GM23248 (cell line): ENCODE results near the gene RHBDL3.

Experiments used
- EZH2 ChIP-seq: fragments of 200-600 bp; sonication (generic); IDR thresholded peaks from 2 replicates; pipeline ENCODE4 v1.6.1; 2018; ENCODE audit warnings: antibody characterized with exemption, mild to moderate bottlenecking; ENCODE audit not compliant: insufficient read depth, poor library complexity, severe bottlenecking
- EZH2phosphoT487 ChIP-seq: fragments of 200-600 bp; sonication (generic); IDR thresholded peaks from 2 replicates; pipeline ENCODE4 v1.6.1; 2018; ENCODE audit warnings: antibody characterized with exemption, moderate library complexity, mild to moderate bottlenecking, low read depth; ENCODE audit not compliant: insufficient read depth

DNA sequence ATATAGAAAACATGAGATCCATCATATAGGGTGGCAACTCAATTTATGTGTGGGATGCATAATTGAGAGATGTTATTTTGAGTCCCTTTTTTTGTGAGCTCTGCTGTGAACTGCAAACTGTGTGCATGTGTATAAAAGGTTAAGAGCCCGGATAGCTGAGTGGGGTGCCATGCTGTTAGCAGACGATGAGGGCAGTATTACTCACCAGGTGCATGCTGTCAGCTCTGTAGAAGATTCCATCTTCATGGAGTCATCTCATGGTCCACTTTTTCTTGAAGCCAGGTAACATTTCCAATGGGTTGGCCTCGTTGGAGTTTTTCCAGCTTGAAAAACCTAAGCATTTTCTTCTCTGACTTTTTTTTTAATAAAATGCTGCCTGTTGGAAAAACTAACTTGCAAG is 43.0 kb upstream of the RHBDL3 start:
- TF ChIP-seq EZH2 (no peak), EZH2phosphoT487 (no peak)
